Activated CD4-positive, CD25-positive, alpha-beta regulatory T cell treated with anti-CD3 and anti-CD28 coated beads, Interleukin-2, amount 50 U/mL, for 16 hours (primary cell): Measurements from ENCODE around the gene IRX1.

Source experiments
- DNase-seq: peaks from one replicate; pipeline ENCODE4 v3.0.0-alpha.2; 2020; ENCODE audit warnings: low read depth, low spot score

The IRX1 gene

GRCh38 chr5:3600106-3601060, 4.8 kb downstream of the IRX1 start:
- DNase-seq: no peak

DNA sequence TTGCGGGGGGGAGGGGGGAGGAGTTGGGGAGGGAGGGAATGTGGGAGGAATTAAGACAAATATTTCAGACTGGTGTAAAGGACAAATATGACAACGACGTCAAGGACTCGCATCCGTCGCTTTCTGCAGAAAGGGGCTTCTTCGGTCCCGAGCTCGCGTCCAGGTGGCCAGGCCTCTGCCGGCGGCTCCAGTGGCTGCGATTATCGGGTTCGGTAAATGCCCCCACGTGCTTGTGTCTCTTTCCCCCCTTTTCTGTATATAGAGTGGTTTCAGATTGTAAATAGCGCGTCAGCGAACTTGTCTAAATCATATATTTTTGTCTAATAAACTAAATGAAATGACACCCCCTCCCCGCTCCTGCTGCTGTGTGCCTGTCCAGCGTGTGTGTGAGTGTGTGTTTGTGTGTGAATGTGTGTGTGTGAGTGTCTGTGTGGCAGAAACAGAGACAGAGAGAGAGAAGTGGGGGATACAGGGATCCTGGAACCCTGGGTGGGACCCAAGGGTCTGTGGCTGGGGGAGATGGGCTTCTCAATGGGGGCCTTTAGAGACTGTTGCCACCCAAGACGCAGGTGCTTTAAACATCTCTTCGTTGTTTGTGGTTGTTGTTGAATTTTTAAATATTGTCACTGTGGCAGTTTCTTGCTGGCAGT, 5.6 kb downstream of the IRX1 start:
- DNase-seq: no peak

DNA sequence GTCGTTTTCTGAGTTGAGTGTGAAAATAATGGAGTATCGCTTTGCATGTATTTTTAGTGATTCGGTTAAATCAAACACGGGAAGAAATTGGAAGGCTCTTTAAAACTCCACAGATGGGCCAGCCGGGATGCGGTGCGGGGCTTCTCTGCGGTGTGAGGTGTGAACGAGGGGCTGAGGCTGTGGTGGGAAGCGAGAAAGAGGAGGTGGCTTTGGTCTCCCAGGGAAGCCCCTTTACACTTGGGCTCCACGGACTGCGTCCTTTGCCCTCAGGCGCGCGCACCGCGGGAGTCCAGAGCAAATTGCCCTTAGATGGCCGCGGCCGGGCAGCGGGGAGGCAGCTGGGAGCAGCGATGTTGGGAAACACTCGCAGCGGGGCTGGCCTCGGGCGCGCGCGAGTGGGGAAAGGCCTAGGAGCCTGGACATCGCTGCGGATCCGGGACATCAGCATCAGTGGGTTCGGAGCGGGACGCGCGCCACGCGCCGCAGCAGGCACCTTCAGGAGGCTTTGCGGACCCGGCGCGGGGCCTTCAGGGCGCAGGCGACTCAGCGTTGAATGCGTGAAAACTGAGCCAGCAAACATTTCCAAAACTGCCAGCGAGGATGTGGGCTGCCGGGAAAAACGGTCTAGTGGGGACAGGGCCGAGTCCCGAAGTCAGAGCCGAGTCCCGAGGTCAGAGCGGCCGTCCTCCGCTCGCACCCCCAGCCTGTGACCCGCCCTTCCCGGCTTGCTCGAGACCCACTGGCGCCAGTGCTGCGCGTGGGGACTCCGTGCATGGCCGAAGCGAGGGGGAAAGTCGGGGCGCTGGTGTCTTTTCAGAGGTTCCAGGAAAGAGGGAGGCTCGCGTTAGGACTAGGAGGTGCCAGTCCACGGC, 6.5 kb downstream of the IRX1 start:
- no peak for DNase-seq

DNA sequence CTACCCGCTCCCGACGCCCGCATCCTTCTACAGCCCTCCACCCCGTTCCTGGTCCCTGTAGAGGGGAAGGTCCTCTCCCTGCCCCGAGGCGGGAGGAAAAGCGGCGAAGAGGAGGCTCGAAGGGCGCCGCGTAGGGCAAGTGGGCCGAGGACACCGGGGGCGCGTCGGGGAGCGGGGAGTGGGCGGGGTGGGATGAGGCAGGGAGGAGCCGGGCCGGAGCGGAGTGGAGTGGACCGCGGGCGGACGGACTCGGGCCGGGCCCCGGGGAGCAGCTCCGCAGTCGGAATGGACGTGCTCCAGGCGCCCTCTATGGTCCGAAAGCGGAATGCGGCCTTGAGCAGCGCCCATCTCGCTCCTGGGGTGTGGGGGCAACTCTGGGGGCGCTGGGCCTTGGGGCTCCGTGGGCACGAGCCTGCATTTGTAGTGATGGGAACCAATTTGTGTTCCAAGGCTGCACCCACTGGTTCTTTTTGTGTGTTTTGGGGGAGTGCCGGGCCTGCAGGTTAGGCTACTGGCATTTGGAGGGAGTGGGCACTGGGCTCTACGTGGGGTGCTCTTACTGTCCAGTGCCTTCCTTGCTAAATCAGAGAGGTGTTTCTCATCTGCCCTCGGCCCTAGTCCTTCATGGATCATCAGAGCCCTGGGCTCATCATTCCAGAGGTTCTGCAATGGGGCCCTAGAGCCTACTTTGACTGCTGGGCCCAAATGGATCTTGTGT, 7.3 kb downstream of the IRX1 start:
- DNase-seq: no peak

DNA sequence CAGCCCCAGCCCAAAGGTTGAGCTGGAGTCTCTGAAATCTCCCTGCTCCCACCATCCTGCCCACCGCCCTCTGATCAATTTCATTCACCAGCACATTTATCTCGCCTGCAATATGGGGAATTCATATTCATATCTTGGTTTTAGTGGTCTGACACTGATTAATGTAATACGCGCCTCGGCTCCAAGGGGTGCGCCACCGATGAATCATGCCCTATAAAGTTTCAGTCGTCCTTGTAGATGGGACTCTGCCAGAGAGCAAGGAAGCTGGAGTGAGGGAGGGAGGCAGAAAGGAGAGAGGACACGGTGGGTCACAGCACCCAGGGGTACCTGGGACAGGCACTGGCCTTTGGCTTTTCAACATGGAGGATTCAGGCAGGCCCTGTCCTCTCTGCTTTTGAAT, 8.9 kb downstream of the IRX1 start:
- no peak for DNase-seq

GRCh38 chr5:3605298-3606010, 9.8 kb downstream of the IRX1 start:
- no peak for DNase-seq

GRCh38 chr5:3606121-3606831, 10.6 kb downstream of the IRX1 start:
- no peak for DNase-seq

DNA sequence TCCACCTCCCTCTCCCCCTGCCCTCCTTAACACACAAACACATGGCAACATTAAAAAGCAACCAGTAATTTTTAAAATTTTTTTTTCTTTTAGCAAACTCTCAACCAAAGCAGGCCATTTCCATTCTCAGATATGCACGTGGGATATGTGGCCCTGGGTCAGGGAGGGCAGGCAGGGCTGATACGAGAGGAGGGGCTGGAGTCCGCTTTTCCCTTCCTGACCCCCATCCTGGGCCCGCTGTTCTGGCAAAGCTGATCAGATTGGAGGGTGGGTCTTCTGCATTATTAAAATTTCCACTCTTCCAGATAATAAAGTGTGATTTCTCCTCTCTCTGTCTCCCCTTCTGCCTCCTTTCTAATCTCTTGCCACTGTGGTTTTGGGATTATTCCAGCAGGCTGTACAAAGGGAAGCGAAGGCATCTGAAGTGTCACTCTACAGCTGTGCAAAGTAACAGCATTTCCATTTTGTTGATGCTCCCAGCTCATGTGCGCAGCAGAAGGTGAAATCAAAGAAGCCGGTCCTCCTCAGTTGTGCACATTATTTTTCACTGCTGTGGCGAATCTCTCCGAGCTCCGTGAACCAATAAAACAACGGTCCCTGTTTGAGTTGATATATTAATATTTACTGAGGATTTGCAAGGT, 12.0 kb downstream of the IRX1 start:
- no peak for DNase-seq

DNA sequence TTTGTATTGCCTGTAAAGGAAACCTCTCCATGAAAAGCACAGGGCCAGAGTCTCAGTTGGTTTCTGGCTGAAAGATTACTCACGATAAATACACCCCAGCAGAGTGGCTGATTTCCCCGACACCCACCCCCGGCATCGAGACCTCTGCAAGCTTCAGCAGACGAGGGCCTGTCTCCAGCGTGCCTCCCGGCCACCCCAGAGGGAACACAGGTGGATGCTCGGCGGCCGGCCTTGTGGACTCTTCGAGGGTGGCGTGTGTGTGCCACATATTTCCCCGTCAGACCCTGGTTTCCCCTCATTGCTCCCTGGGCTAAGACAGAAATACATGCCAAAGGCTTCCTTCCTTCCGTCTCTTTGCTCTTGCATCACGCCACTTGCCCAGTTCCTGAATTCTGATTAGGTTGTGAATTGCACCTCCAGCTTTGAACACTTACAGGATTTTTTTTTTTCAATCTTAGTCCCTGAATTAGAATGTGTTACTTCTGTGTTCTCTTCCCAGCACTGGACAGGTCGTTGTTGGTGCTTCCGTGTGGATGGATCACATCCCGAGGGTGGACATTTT, 13.6 kb downstream of the IRX1 start:
- no peak for DNase-seq

GRCh38 chr5:3612591-3613042, 17.0 kb downstream of the IRX1 start:
- DNase-seq: no peak

GRCh38 chr5:3613726-3614125, 18.1 kb downstream of the IRX1 start:
- DNase-seq: no peak

GRCh38 chr5:3615217-3615616, 19.6 kb downstream of the IRX1 start:
- no peak for DNase-seq

GRCh38 chr5:3615829-3616228, 20.2 kb downstream of the IRX1 start:
- no peak for DNase-seq

GRCh38 chr5:3619579-3619978, 23.9 kb downstream of the IRX1 start:
- DNase-seq: no peak

- no peak for DNase-seq
These were observed 27.3 kb downstream of the IRX1 start for GRCh38 chr5:3622961-3623360.

- no peak for DNase-seq
These were observed 30.0 kb downstream of the IRX1 start for GRCh38 chr5:3625626-3626025.

DNA sequence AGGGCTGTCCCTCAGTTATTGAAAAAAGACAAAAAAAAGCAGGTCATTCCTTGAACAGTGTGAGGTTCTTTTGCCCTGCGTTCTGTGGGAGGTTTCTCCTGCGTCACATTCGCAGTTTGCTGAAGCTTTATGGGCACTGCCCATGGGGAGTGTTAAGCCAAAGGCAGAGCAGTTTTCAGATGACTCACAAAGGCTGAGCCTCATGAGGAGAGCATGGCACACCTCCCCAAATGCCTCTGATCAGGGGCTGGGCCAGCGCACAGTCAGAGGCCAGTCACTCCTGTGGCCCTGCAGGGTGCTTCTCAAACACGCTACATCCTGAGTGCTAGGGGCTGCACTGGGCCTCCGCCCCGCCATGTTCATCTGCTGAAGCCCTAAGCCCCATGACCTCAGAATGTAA, 38.4 kb downstream of the IRX1 start:
- no peak for DNase-seq

GRCh38 chr5:3639175-3639574, 43.5 kb downstream of the IRX1 start:
- no peak for DNase-seq

DNA sequence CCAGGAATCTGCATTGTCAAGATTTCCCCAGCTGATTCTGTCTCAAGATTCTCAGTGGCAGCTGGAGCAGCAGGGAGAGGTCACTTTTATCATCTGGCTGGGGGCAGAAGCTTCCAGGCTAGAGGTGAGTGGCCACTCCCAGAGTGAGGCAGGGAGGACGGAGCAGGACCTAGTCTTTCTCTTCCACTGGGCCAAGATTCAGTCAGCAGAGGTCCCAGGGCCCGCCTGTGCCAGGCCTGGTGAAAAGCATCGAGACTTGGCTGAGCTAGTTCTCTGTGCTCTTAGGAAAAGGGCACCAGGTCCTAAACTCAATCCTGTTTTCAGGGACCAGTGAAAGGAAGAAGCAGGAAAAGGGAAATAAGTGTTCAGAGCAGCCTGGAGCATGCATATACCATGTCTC, 46.6 kb downstream of the IRX1 start:
- DNase-seq: no peak
